HG02571 (cell line): Measurements from ENCODE around the gene PKD1.

Source experiments
- ATAC-seq: cut with Tn5 transposase; IDR thresholded peaks from one replicate; pipeline ENCODE4 v1.9.1; 2021; ENCODE audit warnings: mild to moderate bottlenecking, moderate library complexity; ENCODE audit not compliant: unreplicated experiment

Gene PKD1

GRCh38 chr16:2090777-2091546 lies 44.7 kb downstream of the PKD1 start:
- no peak for ATAC-seq

- ATAC-seq, result no peak
These were observed 45.3 kb downstream of the PKD1 start for GRCh38 chr16:2090481-2090776.

GRCh38 chr16:2089706-2090480 lies 45.8 kb downstream of the PKD1 start:
- ATAC-seq, result no peak

GRCh38 chr16:2088759-2089358 lies 46.8 kb downstream of the PKD1 start:
- ATAC-seq, result no peak

- no peak for ATAC-seq
These were observed 47.7 kb downstream of the PKD1 start for GRCh38 chr16:2087748-2088631.

- no peak for ATAC-seq
These were observed 48.6 kb downstream of the PKD1 start for GRCh38 chr16:2086812-2087747.

GRCh38 chr16:2086106-2086742 lies 49.5 kb downstream of the PKD1 start:
- ATAC-seq, result no peak

GRCh38 chr16:2085669-2086068 lies 50.0 kb downstream of the PKD1 start:
- no peak for ATAC-seq

GRCh38 chr16:2084895-2085625 lies 50.6 kb downstream of the PKD1 start:
- ATAC-seq, result no peak

GRCh38 chr16:2083876-2084780 lies 51.6 kb downstream of the PKD1 start:
- no peak for ATAC-seq

GRCh38 chr16:2083409-2083808 lies 52.3 kb downstream of the PKD1 start:
- no peak for ATAC-seq

- no peak for ATAC-seq
These were observed 52.7 kb downstream of the PKD1 start for GRCh38 chr16:2082983-2083364.

- ATAC-seq, result no peak
These were observed 53.3 kb downstream of the PKD1 start for GRCh38 chr16:2082171-2082982.

- ATAC-seq, result no peak
These were observed 54.3 kb downstream of the PKD1 start for GRCh38 chr16:2081201-2082084.

GRCh38 chr16:2079991-2080390 lies 55.7 kb downstream of the PKD1 start:
- no peak for ATAC-seq

GRCh38 chr16:2079311-2079800 lies 56.3 kb downstream of the PKD1 start:
- ATAC-seq, result no peak
